Activated naive CD4-positive, alpha-beta T cell treated with anti-CD3 and anti-CD28 coated beads for 36 hours (primary cell): ENCODE results near the gene LAMC1. TPM values are rescaled to one million over a fixed set of nuclear protein-coding genes. Genes with fewer than 3 reads are reported as not detected.
A peak's percentile ranks its signal among the peaks of the same experiment; 100 is the strongest.

ENCODE experiments used
- CTCF ChIA-PET: fragments of 350-600 bp; sonication (Branson Sonifier 250); formaldehyde crosslinking; loops from one replicate; lab custom pipeline; 2021; ENCODE audit warnings: antibody characterized with exemption; lab: Charles Lee
- DNase-seq: peaks from one replicate; pipeline ENCODE4 v3.0.0-alpha.2; 2020
- H3K27ac Mint-ChIP-seq: one replicate; pipeline ENCODE4 v1.8.0; 2021; ENCODE audit warnings: mild to moderate bottlenecking, mixed read lengths
- H3K27me3 Mint-ChIP-seq: one replicate; pipeline ENCODE4 v1.8.0; 2021; ENCODE audit warnings: low read depth, mixed read lengths
- H3K36me3 Mint-ChIP-seq: one replicate; pipeline ENCODE4 v1.8.0; 2021; ENCODE audit warnings: low read depth, mixed read lengths
- H3K4me1 Mint-ChIP-seq: one replicate; pipeline ENCODE4 v1.8.0; 2021; ENCODE audit warnings: low read depth, mixed read lengths
- H3K4me3 Mint-ChIP-seq: one replicate; pipeline ENCODE4 v1.8.0; 2021; ENCODE audit warnings: mild to moderate bottlenecking, moderate library complexity, mixed read lengths
- H3K9me3 Mint-ChIP-seq: one replicate; pipeline ENCODE4 v1.8.0; 2021; ENCODE audit warnings: mixed read lengths
- intact Hi-C: fragments of 100-400 bp; cut with micrococcal nuclease; formaldehyde crosslinking; loops from one replicate; pipeline ENCODE4 v1.15.1; 2023
- total RNA-seq, 2 experiments: library from RNA; stranded (reverse); gene quantifications; one replicate each; pipeline ENCODE4 v1.2.3, GENCODE V29; 2021

Gene LAMC1
- total RNA-seq, 2 experiments from 2014 or later: 0.10 TPM; not detected in 1

- no peak overlapping the region for H3K27ac Mint-ChIP-seq
- intact Hi-C loops: loop anchor here (2.0 to 10.0 kb wide), 4 partner anchors 158 to 857 kb away; partner anchors contain the start of genes COLGALT2, LAMC1 and SMG7
- no peak overlapping the region for H3K4me3 Mint-ChIP-seq
- H3K27me3 Mint-ChIP-seq: peaks cover 9% of the 10 kb centered on the region
- no peaks in the 10 kb centered on the region for H3K9me3 Mint-ChIP-seq
- H3K4me1 Mint-ChIP-seq: peaks cover 11% of the 10 kb centered on the region
- CTCF ChIA-PET: no interaction called here
- H3K36me3 Mint-ChIP-seq: no peaks in the 10 kb centered on the region
- DNase-seq: peak; percentile 67
Measured at GRCh38 chr1:183180634-183181056, 157.4 kb downstream of the LAMC1 start.

GRCh38 chr1:183185941-183186490 lies 162.8 kb downstream of the LAMC1 start, which contains the start of gene LAMC2:
LAMC2 (plus strand) TSS chr1:183186264; CDS start chr1:183186353, 89 bp downstream.
- Mint-ChIP-seq H3K9me3 (no peaks in the 10 kb centered on the region), H3K4me3 (peak within 1 kb of the TSS; percentile 41), H3K36me3 (no peaks in the 10 kb centered on the region), H3K27ac (no peak within 1 kb of the TSS), H3K27me3 (peaks cover 31% of the 10 kb centered on the region), H3K4me1 (peaks cover 6% of the 10 kb centered on the region)
- CTCF ChIA-PET: interaction anchor here (0.6 to 0.9 kb wide), 2 partner anchors 207 to 224 kb away, joined by 3 read pairs; no protein-coding TSS in a partner anchor
- peak; percentile 76 for DNase-seq
- intact Hi-C loops: loop anchor here (10.0 kb wide), 1 partner anchor 221 kb away; no protein-coding TSS in a partner anchor

DNA sequence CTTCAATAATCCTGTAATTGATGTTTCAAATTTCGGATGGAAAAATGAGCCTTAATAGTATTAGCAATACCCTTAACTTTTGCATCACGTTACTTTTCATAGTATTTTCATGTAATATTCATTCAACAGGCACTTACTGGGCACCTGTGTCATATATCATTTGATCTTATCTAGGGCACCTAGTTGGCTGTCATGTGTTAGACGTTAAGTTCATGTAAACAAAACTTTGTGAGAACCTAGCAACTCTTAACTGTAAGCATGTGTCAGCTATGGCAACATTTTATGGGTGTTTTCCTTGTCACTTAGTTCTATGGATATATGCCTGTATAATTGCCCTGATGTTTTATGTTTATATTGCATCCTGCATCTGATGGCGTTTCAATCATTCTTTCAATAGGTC lies 163.6 kb downstream of the LAMC1 start:
- no peaks in the 10 kb centered on the region for H3K9me3 Mint-ChIP-seq
- H3K27ac Mint-ChIP-seq: no peak overlapping the region
- intact Hi-C loops: loop anchor here (10.0 kb wide), 1 partner anchor 222 kb away; no protein-coding TSS in a partner anchor
- no peak overlapping the region for H3K4me3 Mint-ChIP-seq
- no peaks in the 10 kb centered on the region for H3K36me3 Mint-ChIP-seq
- peaks cover 4% of the 10 kb centered on the region for H3K4me1 Mint-ChIP-seq
- H3K27me3 Mint-ChIP-seq: peaks cover 31% of the 10 kb centered on the region
- CTCF ChIA-PET: interaction anchor here (0.6 to 0.9 kb wide), 2 partner anchors 208 to 225 kb away, joined by 3 read pairs; no protein-coding TSS in a partner anchor
- DNase-seq: no peak

DNA sequence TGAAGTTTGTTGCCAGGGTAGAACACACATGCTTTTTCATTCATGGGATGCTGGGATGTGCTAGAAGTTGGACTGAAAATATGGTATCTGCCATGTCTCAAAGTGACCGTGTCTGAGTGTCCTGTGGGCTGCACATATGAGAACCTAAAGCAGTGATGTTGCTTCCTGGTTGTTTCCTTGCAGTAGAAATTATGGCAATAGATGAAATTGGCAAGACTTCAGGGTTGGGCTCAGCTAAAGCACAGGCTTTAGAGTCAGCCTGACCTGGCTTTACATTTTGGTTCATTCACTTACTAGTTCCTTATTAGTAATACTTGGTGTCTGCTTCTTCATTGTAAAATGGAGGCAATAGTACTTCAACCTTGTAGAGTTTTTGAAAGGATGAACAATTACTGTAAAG lies 165.0 kb downstream of the LAMC1 start:
- CTCF ChIA-PET: interaction anchor here (0.6 kb wide), 1 partner anchor 52 kb away, joined by 3 read pairs; no protein-coding TSS in a partner anchor
- no peaks in the 10 kb centered on the region for H3K36me3 Mint-ChIP-seq

DNA sequence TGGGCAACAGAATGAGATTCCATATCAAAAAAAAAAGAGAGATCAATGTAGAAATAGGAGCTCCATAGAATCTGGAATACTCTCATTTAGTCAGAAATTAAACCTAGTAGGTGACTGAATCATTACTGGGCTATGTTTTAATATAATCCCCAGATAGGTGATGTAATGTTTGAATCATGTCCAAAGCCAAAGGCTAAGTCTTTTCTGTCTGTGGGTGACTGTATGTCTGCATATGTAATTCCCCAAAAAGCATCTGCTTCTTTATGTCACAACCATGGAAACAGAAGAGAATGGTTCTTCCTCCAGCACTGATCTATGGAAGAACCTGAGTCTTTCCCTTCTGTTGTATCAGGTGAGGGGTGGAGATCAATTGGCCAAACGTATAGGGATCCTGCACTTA lies 168.6 kb downstream of the LAMC1 start:
- Mint-ChIP-seq H3K27me3 (peaks cover 13% of the 10 kb centered on the region), H3K27ac (no peak overlapping the region), H3K4me3 (no peak overlapping the region), H3K4me1 (peaks cover 12% of the 10 kb centered on the region), H3K9me3 (no peaks in the 10 kb centered on the region), H3K36me3 (no peaks in the 10 kb centered on the region)
- DNase-seq: no peak
- CTCF ChIA-PET: interaction anchor here (0.6 kb wide), 1 partner anchor 14 kb away, joined by 4 read pairs; no protein-coding TSS in a partner anchor
- intact Hi-C loops: no loop called here

More for the DNA sequence above, 165.0 kb downstream of the LAMC1 start:
- intact Hi-C loops: loop anchor here (10.0 kb wide), 1 partner anchor 223 kb away; no protein-coding TSS in a partner anchor
- no peak overlapping the region for H3K27ac Mint-ChIP-seq
- no peaks in the 10 kb centered on the region for H3K9me3 Mint-ChIP-seq
- H3K4me1 Mint-ChIP-seq: peaks cover 4% of the 10 kb centered on the region
- H3K27me3 Mint-ChIP-seq: peaks cover 31% of the 10 kb centered on the region
- H3K4me3 Mint-ChIP-seq: no peak overlapping the region
- DNase-seq: no peak

DNA sequence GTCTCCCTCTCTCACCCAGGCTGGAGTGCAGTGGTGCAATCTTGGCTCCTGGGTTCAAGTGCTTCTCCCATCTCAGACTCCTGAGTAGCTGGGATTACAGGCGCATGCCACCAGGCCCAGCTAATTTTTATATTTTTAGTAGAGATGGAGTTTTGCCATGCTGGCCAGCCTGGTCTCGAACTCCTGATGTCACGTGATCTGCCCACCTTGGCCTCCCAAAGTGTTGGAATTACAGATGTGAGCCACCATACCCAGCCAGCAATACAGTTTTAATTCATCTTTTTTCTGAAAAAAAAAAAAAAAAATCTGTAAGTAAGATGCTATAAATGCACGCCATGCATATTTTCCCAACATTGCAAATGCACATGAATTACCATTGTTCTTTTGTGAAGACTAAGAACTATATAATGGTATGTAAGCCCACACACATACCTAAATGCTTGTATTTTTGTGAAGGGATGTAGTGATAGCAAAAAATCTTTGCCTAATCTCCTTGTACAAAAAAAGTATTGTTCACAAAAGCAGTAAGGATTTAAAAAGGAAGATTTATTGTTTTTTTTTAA lies 170.8 kb downstream of the LAMC1 start:
- H3K4me1 Mint-ChIP-seq: peaks cover 12% of the 10 kb centered on the region
- H3K36me3 Mint-ChIP-seq: no peaks in the 10 kb centered on the region
- H3K4me3 Mint-ChIP-seq: no peak overlapping the region

GRCh38 chr1:183194527-183195141 lies 171.4 kb downstream of the LAMC1 start:
- intact Hi-C loops: loop anchor here (1.0 to 2.0 kb wide), 2 partner anchors 24 to 441 kb away; partner anchors contain the start of gene ARPC5
- Mint-ChIP-seq H3K36me3 (no peaks in the 10 kb centered on the region), H3K27ac (no peak overlapping the region), H3K4me1 (peaks cover 12% of the 10 kb centered on the region), H3K9me3 (no peaks in the 10 kb centered on the region), H3K27me3 (peaks cover 5% of the 10 kb centered on the region), H3K4me3 (no peak overlapping the region)
- peak; percentile 52 for DNase-seq
- CTCF ChIA-PET: no interaction called here

More for the DNA sequence above, 170.8 kb downstream of the LAMC1 start:
- no peak overlapping the region for H3K27ac Mint-ChIP-seq
- DNase-seq: no peak
- H3K27me3 Mint-ChIP-seq: peaks cover 7% of the 10 kb centered on the region
- CTCF ChIA-PET: interaction anchor here (0.8 kb wide), 1 partner anchor 34 kb away, joined by 3 read pairs; no protein-coding TSS in a partner anchor
- H3K9me3 Mint-ChIP-seq: no peaks in the 10 kb centered on the region
- intact Hi-C loops: loop anchor here (2.0 kb wide), 1 partner anchor 25 kb away; no protein-coding TSS in a partner anchor

GRCh38 chr1:183195142-183195574 lies 171.9 kb downstream of the LAMC1 start:
- no peaks in the 10 kb centered on the region for H3K36me3 Mint-ChIP-seq
- CTCF ChIA-PET: no interaction called here
- peaks cover 12% of the 10 kb centered on the region for H3K4me1 Mint-ChIP-seq
- H3K4me3 Mint-ChIP-seq: no peak overlapping the region
- no peaks in the 10 kb centered on the region for H3K9me3 Mint-ChIP-seq
- peaks cover 5% of the 10 kb centered on the region for H3K27me3 Mint-ChIP-seq
- no peak for DNase-seq
- intact Hi-C loops: loop anchor here (1.0 to 2.0 kb wide), 2 partner anchors 24 to 440 kb away; partner anchors contain the start of gene ARPC5
- H3K27ac Mint-ChIP-seq: no peak overlapping the region

Other genes starting within 250 kb of the LAMC1 start
- gene NPL, start 233.6 kb upstream of the LAMC1 start, total RNA-seq: 1 to 10 TPM; 4.6 to 5.9 TPM
- gene DHX9, start 184.1 kb upstream of the LAMC1 start, total RNA-seq: 100 to 1,000 TPM; 194 TPM
- gene SHCBP1L, start 70.3 kb upstream of the LAMC1 start, total RNA-seq: not detected
- gene LAMC2, start 162.8 kb downstream of the LAMC1 start, total RNA-seq: under 1 TPM in 1 of 2 experiments, not detected in 1; 0.05 TPM